Stimulated activated CD4-positive, alpha-beta T cell treated with anti-CD3 and anti-CD28 coated beads, TNF-alpha, amount 100 ng/mL, for 24 hours (primary cell): Measurements from ENCODE around the gene ACY1.
"Not testable (repeated sequence)": the region's sequence is repeated elsewhere in the genome, so short reads cannot be mapped to it uniquely, and the experiment has no call there.

ENCODE experiments used
- DNase-seq, 3 experiments: peaks; one replicate each; pipeline ENCODE4 v3.0.0-alpha.2; 2020; ENCODE audit warnings: low read depth in 3 of 3

ACY1 gene

DNA sequence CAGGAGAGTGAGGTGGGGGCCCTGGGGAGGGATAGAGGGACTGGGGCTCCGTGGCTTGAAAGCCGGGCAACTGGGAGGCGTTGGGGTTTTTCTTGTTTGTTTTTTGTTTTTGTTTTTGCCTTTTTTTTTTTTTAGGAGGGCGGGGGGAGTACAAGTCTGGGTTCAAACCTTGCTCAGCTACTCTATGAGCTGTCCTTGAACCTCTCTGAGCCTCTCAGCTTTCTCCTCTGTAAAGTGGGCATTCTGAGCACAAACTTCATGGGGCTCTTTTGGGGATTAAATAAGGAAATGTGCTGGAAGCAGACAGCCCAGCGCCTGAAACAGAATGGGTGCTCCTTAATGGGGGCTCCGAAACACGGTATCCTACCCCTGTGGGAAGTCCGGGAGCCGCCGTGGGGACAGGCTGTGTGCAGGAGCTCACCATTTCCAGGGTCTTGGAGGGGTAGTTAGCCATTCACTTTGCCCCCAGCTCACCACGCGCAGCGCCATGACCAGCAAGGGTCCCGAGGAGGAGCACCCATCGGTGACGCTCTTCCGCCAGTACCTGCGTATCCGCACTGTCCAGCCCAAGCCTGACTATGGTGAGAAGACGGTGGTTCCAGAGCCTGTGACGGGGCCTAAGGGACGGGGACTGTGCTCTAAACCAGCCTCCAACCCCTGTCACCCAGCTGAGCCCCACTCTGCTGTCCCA, 388 bp downstream of the ACY1 start:
- DNase-seq: no peak

DNA sequence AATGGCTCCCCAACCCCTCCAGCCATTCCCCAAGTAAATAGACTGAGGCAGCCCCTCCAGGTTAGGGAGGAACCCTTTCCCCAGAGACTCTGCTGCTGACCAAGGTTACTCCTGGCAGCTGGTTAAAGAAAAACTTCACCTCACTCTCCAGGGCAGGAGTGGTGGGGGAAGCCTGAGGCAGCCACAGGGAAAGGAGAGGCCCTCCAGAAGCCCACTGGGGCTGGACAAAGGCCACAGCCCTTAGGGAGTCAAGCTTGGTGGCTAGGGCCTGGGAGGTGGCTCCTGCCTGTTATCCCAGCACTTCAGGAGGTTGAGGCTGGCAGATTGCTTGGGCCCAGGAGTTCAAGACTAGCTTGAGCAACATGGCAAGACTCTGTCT, 923 bp downstream of the ACY1 start:
- DNase-seq: no peak

DNA sequence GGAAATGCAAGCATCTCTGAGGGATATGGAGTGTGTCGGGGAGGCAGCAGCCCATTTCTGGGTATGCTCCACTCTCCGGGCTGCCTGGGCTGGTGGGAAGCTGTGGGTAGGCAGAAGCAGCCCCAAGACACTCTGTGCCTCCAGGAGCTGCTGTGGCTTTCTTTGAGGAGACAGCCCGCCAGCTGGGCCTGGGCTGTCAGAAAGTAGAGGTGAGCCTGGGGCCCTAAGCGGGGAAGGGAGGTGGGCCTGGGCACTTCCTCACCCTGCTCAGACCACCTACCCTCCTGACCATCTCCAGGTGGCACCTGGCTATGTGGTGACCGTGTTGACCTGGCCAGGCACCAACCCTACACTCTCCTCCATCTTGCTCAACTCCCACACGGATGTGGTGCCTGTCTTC, 1.7 kb downstream of the ACY1 start:
- no peak for DNase-seq

DNA sequence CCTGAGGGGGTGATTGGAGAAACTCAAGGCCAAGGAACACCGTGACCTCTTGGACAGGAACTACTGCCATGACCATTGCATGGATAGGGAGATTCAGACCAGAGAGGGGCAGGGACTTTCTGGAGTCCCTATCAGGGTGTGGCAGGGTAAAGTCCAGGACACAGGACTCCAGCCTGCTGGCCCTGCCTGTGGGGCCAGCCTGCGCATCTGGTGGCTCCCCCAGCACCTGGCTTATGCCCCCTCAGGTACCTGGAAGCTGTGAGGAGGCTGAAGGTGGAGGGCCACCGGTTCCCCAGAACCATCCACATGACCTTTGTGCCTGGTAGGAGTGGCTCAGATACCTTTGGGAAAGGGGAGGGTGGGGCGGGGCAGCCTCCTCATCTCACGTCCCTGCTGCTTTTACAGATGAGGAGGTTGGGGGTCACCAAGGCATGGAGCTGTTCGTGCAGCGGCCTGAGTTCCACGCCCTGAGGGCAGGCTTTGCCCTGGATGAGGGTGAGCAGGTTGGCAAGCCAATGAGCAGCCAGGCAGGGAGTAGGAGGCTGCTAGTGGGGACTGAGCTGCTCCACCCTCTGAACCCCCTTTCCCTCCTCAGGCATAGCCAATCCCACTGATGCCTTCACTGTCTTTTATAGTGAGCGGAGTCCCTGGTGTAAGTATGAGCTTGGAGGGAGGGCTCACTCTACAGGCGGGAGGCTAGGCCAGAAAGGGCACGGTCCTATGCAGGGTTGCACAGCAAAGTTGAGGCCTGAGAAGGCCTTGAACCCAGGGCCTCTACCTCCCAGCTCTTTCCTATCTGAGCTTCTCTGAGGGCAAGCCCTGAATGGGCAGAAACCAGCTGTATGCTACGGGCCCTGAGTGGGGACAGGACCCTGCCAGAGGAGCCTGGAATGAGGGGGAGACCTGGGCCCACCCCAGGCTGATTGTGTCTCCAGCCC, 2.9 kb downstream of the ACY1 start:
- DNase-seq: no peak

DNA sequence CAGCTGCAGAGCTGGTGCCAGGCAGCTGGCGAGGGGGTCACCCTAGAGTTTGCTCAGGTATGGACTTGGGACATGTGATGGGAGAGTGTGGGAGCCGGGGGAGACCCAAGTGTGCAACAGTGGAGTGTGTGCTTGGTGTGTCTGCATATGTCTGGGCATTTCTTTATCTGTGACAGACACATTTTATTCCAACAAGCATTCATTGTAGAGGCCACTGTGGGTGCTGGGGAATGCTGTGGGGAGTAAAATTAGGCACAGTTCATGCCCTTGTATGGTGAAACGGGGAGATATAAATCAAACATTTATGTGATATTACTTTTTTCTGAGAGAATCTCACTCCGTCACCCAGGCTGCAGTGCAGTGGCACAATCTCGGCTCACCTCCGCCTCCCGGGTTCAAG, 4.2 kb downstream of the ACY1 start:
- DNase-seq: no peak

DNA sequence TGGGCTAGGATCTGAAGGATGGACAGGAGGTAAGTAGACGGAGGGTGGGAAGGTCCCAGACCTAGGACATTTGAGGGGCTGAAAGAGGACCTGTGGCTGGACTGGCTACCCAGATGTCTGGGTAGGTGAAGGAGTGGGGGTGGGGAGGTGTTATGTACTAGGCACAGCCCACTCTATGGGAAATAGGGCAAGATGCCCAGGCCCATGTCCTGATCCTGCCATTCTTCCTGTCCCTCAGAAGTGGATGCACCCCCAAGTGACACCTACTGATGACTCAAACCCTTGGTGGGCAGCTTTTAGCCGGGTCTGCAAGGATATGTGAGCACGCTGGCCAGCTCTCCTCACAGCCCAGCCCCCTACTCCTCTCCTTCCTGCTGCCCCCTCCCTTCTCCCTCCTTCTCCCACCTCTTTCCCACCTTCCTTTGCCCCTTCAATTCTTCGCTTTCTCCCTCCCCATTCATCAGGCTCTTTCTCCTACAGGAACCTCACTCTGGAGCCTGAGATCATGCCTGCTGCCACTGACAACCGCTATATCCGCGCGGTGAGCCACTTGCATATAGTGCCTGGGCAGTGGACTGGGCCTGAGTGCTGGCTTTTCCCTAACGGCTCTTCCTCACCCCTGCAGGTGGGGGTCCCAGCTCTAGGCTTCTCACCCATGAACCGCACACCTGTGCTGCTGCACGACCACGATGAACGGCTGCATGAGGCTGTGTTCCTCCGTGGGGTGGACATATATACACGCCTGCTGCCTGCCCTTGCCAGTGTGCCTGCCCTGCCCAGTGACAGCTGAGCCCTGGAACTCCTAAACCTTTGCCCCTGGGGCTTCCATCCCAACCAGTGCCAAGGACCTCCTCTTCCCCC, 5.2 kb downstream of the ACY1 start:
- no peak for DNase-seq

DNA sequence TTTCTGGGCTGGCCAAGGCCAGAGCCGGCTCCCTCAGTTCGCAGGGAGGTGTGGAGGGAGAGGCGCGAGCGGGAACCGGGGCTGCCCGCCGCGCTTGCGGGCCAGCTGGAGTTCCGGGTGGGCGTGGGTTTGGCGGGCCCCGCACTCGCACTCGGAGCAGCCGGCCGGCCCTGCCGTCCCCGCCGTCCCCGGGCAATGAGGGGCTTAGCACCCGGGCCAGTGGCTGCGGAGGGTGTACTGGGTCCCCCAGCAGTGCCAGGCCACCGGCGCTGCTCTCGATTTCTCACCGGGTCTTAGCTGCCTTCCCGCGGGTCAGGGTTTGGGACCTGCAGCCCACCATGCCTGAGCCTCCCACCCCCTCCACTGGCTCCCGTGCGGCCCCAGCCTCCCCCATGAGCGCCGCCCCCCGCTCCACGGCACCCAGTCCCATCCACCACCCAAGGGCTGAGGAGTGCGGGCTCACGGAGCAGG, 7.2 kb downstream of the ACY1 start:
- DNase-seq: not testable (repeated sequence)

DNA sequence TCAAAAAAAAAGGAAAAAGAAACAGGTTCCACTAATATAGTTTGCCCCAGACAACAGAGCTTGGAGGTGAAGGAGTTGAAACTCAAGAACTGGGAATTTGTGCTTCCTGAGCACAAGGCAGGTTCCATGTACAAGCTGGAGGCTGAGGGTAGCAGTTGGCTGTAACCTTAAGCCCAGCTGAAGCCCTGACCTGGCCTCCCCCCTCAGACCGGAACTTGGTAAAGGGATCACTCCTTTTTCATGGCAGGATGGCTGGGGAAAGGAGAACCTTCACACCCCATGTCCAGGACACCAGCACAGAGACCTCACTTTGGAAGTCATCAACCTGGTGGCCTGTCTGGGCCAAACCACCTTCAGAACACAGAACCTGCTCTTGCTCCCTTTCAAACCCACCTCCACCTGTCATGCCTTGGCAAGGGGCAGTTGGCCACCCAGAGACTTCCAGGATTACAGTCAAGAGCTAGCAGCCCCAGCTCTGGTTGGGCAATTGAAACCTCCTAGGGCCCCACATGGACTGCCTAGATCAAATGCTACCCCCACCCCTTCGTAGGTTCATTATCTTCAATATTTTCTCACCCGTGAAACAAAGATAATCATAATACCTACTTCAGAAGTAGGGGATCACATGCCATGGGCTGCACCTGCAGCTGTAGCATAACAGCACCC, 8.8 kb downstream of the ACY1 start:
- DNase-seq: no peak

DNA sequence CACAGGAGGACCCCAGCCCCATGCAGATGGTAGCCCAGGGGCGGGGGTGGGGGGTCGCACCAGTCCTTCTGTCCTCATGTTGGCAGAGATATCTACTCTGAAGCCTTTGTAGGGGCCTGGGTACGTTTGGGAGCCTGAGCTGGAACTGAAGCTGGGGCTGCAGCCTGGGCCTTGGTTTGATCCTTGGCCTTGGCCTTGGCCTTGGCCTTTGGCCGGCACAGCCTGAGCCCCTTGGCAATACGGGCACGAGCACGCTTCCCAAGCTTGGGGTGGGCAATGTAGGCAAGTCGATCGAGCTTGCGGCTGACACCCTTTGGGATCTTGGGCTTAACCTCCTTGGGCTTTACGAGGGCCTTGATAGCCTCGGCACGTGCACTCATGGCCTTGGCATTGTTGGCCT, 10.3 kb downstream of the ACY1 start:
- DNase-seq: not testable (repeated sequence)

DNA sequence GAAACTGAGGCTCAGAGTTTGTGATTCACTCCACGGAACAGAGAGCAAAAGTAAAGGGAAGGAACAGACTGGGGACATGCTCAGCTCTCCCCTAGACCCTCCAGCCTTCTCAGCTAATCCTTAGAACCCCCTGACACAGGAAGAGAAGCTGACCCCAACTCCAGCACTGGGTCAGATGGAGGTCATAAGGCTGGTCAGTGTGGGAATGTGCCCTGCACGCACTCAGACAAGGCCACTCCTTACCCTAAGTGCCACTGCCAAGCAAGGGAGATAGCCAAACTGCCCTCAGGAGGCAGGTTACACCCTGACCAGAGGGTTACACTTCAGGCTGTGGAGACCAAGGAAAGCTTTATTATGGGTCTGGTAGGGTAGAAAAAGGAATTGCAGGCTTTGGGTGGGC, 11.2 kb downstream of the ACY1 start:
- DNase-seq: no peak

DNA sequence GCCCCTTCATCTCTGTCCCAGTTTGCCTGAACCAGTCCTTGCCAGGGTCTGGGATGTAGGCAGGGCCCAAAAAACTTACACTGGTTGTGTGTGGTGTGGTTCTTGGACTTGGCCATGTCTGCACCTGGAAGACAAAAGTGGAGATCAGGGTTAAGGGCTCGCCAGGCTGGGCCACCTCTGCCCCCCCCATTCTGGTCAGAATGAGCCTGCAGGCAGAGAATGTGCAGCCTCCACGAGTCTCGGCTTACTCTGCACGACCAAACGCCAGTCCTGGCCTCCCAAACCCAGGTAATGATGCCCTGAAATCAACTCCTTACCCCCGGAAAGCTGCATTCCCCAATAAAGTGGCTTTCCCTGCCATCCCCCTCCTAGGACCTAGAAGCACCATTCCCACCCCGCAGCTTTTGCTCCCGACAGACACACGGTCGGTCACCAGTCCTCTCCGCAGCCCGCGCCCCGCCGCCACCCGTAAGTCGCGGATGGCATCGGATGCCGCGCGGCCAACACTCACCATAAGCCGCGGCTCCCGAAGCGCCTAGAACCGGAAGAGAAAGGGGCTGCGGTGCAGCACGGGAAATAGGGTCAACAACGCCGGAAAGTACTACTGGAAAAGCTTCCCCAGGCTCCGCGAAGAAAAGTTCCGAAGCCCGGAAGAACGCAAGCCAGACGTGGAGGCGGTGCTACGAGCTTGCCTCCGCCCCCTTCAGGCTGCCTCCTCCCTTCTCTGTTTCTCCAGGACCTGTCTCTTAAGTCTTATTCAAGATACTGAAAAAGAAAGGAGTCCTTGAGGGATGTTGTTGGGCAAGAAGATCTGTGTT, 12.2 kb downstream of the ACY1 start, which contains the start of gene RPL29:
RPL29 (minus strand) TSS at position 550 of the 818 bp plus-strand sequence; CDS start at position 116, 434 bp downstream.
- DNase-seq: peak; percentile 83 to 89 (median 84)

DNA sequence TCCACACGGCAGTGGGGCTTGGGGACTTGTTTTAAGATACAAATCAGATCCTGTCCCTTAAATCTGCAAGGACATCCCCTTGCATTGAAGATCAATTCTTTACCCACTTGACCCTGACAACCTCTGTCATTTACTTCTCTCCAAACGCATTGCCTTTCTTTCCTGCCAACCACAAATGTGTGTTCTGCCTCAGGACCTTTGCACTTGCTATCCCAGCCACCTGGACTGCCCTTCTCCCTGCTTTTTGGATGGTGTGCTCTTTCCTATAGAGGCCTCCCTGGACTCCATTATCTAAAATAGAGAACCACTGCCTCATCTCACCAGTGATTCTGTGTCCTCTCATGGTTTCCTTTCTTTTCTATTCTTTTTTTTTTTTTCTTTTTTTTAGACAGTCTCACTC, 13.8 kb downstream of the ACY1 start:
- no peak for DNase-seq

DNA sequence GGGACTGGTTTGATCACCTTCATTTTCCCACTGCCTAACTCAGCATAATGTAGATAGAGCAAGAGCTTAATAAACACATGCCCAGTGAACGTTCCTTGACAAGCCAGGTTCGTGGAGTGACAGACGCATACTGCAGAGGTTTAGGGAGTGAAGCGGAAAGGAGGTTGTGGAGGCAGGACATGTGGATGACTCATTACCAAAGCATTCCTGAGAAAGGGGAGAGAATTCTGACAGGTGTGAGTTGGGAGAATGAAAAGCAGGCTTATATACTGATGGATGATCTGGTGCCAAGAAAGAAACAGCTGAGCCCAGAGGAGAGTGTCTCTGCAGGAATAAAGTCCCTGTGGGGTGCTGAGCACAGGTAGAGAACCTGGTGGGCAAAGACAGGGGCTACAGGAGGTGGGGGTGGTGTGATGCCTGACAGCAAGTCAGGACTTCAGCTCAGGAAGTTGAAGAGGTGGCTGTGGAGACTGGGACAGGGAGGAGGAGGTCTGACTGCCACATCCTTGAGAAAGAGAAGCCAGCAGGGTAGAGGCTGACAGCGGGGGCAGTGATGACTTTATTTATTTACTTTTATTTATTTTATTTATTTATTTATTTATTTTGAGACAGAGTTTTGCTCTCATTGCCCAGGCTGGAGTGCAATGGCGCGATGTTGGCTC, 14.7 kb downstream of the ACY1 start:
- DNase-seq: no peak

DNA sequence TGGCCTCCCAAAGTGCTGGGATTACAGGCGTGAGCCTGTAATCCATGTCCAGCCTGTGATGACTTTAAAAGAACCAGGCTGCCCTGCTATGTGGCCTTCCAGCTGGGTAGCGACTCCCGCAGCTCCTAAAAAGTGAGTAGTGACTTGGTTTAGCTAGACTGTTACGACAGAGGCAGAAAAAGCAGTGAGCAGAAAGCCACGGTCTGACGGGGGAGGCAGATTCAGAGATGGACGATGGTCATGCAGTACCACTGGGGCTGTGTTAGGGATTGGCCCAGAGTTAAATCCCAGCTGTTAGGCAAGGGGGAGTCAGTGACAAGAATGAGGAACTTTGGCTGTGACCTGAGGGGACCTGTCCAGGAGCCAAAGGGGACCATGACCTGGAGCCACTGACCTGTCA, 15.4 kb downstream of the ACY1 start:
- no peak for DNase-seq

DNA sequence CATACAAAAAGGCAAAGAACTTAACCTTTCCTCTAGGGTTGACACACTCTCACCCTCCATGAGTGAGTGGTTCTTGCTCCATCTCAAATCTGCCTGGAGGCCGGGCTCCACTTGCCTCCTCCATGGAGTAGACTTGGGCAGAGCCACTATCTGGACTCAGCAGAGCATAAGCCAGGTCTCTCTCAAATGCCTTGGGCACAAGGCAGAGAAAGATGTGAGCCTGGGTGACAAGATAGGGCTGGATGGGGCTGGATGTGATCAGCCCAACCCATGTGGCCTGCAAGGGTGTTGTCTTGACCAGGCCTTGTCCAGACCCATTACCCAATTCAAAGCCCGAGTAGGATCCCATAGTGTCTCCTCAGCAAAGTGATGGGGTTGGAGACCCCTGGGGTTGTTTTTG, 16.5 kb downstream of the ACY1 start:
- no peak for DNase-seq

DNA sequence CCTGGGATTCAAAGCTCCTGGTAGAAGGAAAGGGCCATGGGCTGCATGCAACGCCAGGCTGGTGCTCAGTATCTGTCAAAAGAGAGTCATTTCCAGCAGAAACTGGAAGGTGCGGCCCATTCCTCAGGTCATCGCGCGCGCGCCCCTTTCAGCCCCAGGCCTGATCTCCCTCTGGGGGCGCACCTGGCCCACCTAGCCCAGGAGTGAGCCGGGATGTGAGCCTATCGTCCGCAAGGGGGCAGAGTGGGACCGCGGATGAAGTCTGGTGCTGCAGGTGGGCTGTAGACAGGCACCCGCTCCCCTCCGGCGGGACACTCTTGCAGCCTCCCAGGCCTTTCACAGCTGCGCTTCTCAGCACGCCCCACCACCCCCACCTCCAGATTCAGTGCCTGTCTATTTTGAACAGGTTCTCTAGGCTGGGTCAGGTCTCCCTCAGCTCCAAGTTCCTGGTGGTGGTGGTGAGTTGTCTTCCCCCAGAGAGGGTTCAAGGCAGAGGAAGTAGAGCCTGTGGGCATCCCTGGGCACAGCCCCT, 18.2 kb downstream of the ACY1 start:
- peak; percentile 64 to 84 (median 73) for DNase-seq

DNA sequence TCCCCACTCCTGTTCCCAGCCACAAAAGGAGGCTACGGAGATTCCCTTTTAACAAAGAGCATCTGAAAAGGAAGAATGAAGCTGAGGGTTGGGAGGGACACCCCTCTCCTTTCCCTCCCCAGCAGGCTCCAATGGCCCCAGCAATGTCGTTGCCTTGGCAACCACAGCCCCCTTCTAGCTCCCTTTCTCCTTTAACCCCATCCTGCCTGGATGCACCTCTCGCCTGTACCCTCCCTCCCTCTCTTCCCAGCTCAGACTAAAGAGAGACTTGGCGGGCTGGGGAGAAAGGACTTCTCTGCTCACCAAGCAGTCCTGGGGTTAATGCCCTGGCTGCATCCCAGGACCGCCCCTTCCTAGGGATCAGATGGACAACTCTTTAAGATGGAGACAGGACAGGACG, 19.4 kb downstream of the ACY1 start:
- DNase-seq: no peak

DNA sequence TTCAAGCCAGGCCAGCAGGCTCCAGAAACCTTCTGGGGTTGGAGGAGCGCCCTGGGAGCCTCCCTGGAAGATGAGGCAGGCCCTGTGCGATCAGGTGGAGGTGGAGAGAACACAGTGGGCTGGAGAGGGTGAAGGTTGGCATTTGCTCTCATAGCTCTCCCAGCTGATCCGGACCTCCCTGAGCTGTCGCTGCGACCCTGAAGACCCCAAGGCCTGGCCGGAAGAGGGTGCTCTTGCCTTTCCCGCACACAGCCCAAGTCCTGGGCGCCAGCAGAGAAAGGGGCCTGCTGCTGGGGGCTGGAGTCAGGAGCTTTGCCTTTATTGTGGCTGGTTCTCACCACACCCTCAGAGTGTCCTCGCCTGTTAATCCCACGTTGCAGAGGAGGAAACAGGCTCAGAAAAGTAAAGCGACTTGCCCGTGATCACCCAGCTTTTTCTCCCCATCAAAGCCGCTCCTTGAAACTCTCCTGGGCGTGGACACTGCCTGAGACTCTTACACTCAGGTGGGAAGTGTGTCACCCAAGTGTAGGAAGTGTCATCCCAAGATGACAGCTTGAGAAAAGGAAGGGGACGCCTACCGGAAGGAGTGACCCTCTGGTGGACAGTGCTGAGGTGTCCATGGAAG, 20.9 kb downstream of the ACY1 start:
- DNase-seq: no peak

DNA sequence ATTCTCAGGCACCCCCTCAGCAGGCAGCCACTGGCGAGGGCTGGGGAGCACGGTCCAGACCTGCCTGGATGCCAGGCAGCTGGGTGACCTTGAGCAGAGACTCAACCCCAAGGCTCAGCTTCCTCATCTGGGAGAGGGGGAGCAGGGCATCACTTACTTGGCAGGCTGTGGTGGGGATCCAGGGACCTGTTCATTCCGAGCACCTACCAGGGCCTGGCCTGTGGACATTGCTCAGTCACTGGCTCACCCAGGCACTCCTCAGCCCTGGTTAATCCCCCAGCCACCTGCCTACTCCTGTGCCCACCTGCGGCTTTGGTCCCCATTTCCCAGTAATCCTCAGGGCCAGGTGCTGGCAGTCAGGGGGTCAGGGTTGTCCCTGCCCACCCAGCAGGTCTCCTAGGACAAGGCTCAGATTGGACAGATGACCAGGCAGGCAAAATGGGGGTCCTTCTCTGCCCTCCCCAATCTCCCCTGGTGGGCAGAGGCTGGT, 21.6 kb downstream of the ACY1 start:
- no peak for DNase-seq
